D341Med (cell line): ENCODE results near the gene SLC25A42.
"Not testable (repeated sequence)": the region's sequence is repeated elsewhere in the genome, so short reads cannot be mapped to it uniquely, and the experiment has no call there.

ENCODE experiments used
- DNase-seq: peaks from one replicate; pipeline ENCODE4 v3.0.0; 2012; ENCODE audit warnings: low spot score

SLC25A42 gene

DNA sequence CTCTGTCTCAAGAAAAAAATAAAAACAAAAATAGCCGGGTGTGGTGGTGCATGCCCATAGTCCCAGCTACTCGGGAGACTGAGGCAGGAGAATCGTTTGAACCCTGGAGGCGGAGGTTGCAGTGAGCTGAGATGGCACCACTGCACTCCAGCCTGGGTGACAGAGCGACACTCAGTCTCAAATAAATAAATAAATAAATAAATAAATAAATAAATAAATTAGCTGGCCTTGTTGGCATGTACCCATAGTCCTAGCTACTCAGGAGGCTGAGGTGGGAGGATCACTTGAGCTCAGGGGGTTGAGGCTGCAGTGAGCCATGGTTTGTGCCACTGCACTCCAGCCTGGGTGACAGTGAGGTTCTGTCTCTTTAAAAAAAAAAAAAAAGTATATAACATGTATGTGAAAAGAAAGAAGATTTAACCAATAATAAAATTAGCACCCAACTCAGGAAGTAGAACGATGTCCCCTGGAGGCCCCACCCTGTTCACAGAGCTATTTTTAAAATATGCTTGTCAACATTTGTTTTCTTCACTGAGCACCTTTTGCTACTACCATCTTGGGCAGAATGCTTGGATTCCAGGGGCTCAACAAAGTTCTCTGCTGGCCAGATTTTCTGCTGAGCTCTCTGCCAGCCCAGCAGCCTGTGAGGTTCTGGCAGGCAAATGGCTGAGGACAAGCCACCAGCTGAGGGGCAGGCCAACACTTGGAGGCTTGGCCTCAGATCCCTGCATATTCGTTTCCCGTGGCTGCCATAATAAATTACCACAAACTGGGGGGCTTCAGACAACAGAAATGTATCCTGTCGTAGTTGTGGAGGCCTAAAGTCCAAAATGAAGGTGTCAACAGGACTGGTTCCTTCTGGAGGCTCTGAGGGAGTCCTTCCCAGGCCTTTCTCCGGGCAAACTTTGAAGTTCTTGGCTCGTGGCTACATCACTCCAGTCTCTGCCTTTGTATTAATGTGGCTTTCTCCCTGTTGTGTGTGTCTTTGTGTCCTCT lies 5.2 kb downstream of the SLC25A42 start:
- no peak for DNase-seq

DNA sequence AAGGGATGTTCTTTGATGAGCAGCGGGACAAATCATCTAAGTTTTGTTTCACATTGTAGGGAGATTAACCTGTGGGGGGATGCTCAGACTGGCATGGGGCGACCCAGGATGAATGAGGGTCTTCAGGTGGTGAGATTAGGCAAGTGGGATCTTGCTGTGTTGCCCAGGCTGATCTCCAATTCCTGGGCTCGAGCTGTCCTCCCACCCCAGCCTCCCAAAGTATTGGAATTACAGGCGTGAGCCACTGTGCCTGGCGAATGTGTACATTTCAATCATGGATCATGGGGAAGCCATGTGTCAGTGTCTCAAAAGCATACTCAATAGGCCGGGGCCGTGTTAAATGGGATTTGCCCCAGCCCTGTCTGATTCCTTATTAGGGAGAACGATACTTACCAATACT lies 8.1 kb downstream of the SLC25A42 start:
- no peak for DNase-seq

DNA sequence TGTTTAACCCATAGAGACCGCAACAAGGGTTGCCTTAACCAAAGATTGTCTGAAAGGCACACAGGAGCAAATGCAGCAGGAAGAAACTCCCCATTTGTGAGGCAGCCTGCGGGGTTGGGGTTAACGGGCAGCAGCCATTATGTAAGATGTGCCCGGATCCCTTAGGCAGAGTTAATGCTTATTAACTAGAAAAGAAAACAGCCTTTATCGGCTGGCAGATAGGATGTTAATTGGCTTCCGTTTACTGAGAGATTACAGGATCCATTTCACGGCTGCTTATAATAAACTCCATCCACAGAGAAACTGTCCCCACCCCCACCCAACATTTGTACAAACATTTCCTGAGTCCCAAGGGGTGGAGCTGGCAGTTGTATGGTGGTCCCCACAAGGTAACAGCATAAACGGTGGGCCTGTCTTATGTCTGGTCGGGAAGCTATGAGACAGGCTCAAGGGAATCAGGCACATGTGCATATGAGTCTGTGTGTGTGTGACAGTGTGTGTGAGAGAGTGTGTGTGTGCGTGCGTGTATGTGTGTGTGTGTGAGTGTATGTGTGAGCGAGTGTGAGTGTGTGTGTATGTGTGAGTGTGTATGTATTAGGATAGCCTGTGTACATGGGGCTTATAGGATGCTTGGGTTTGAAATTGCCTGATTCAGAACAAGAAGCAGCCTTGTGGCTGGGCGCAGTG lies 10.5 kb downstream of the SLC25A42 start:
- DNase-seq: no peak

- DNase-seq: no peak
Observed at GRCh38 chr19:19075126-19075525, 11.3 kb downstream of the SLC25A42 start.

DNA sequence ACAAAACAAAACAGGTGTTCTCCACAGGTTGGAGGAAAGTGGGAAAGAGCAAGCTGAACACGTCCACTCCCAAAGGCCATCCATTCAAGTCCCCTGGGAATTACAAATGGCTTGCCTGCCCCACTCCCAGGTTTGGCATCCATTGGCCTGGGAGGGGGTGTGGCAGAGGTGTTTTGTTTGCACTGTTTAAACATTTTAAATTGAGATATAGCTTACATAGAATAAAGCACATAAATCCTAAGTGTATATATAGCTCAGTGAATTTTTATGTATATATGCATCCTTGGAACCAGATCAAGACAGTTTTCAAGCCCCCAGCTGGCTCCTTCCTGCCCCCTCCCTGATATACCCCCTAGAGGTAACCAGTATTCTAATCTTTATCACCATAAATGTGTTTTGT lies 12.7 kb downstream of the SLC25A42 start:
- no peak for DNase-seq

GRCh38 chr19:19077103-19077502 lies 13.3 kb downstream of the SLC25A42 start:
- DNase-seq: no peak

DNA sequence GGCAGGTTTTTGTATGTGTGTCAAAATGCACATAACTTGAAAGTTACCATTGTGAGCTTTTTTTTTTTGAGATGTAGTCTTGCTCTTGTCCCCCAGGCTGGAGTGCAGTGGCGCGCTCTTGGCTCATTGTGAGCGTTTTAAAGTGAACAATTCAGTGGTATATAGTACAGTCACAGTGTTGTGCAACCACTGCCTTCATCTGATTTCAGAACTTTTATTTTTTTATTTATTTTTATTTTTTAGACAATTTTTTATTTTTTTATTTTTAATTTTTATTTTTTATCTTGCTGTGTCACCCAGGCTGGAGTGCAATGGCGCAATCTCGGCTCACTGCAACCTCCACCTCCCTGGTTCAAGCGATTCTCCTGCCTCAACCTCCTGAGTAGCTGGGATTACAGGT lies 15.0 kb downstream of the SLC25A42 start:
- DNase-seq: no peak

DNA sequence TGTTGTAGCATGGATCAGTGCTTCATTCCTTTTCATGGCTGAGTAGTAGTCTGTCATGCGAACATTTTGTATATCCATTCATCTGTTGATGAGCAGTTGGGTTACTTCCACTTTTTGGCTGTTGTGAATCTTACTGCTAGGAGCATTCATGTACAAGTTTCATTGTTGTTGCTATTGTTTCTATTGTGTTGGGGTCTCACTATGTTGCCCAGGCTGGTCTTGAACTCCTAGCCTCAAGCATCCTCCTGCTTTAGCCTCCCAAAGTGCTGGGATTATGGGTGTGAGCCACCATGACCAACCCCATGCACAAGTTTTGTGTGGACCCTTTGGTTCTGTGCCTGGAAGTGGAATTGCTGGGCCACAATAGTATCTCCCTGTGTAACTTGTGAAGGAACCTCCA lies 15.8 kb downstream of the SLC25A42 start:
- DNase-seq: no peak

DNA sequence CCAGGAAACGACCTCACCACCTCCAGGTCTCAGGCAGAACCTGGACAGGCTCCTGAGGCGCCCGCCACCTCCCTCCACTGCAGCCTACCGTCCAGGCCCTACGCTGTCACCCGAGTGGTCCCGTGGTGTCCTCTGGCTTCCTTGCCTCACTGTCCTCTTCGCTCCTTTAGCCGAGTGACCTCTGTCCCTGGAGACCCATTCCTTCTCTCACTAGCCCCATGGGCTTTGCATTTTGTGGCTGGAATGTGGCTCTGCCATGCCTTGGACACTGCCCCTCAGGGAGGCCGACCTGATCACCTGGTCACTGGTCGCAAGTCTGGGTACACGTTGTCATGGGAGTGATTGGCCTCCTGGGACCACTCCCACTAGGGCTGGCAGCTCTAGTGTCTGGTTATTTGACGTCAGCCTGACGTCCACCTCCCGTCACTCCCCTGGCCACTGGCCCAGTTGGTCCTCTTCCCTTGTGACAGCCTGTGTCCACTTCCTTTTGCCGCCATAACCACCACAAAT lies 17.9 kb downstream of the SLC25A42 start:
- DNase-seq: no peak

DNA sequence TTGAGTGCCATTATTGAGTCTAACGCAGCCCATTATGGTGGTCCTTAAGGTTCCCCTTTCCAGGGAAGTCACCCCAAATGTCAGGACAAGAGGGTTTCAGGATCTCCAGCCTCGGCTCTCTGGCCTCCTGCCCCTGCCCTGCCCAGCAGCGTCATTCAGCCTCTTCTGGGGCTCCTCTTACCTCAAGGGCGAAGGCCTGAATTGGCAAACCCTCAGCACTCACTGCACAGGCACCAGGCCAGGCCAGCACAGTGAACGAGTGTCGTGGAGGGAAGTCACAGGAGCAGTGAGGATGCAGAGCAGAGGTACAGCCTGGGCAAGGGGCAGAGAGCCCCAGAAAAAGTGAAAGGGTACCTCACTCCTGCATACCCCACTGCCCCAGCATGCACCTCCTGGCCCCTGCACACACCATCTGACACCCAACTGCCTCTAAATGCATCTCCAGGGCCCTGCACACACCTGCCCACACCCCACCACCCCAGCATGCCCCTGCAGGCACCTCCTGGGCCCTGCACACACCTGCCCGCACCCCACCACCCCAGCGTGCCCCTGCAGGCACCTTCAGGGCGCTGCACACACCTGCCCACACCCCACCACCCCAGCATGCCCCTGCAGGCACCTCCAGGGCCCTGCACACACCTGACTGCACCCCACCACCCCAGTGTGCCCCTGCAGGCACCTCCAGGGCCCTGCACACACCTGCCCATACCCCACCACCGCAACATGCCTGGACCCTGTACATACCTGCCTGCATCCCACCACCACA lies 19.8 kb downstream of the SLC25A42 start:
- no peak for DNase-seq

DNA sequence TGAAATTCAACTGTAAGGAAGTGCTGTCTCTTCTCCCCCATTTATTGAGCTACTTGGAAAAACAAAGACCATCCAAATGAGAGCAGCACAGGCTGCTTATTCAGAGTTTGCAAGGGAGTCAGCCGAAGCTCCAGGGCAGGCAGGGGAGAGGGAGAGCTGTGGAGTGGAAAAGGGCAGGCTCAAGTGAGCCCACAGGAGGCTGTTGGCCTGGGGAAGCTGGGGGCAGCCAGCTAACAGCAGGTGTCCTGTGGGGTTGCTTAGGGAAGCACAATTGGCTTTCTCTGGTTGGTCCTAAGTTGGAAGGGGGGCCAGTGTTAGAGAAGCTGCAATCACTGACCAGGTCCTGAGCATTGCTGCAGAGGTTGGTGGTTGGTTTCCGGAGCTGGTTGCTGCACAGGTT lies 23.9 kb downstream of the SLC25A42 start:
- no peak for DNase-seq

- no peak for DNase-seq
Observed at GRCh38 chr19:19094513-19094912, 30.7 kb downstream of the SLC25A42 start.

- DNase-seq: no peak
Observed at GRCh38 chr19:19095691-19096090, 31.9 kb downstream of the SLC25A42 start.

GRCh38 chr19:19096641-19097627 lies 33.1 kb downstream of the SLC25A42 start:
- no peak for DNase-seq

- DNase-seq: no peak
Observed at GRCh38 chr19:19098084-19098702, 34.4 kb downstream of the SLC25A42 start.

DNA sequence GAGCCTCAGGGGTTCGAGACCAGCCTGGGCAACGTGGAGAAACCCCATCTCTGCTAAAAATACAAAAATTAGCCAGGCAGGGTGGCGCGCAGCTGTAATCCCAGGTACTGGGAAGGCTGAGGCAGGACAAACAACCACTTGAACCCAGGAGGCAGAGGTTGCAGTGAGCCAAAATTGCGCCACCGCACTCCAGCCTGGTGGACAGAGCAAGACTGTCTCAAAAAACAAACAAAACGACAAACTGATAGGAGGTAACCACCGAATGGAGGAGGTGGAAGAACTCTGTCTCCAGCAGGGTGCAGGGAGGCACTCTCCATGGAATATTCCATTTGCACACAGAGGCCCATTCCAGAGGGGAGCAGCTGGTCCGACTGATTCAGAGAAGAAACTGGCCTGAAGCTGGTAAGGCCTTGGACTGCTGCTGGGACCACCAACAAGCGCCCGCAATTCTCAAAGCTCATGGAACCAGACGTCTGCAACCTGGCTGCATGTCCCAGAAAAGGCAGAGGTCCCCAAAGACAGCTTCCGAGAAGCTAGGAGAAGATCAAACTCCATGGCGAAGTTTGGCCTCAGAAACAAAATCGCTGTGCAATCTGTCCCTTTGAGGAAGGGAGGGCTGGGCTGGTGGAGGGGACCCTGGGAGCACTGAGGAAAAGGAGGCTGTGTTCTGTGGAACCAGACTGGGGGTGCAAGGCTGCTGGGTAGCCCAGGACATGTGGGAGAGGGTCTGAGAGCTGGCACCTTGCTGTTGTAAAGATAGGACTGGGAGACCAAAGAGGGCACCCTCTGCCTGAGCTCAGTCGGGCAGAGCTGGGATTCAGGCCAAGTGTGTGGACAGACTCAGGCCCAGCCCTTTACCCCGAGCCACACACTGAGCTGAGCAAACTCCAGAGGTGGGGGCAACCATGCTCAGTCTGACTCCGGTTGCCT lies 35.2 kb downstream of the SLC25A42 start:
- DNase-seq: no peak

DNA sequence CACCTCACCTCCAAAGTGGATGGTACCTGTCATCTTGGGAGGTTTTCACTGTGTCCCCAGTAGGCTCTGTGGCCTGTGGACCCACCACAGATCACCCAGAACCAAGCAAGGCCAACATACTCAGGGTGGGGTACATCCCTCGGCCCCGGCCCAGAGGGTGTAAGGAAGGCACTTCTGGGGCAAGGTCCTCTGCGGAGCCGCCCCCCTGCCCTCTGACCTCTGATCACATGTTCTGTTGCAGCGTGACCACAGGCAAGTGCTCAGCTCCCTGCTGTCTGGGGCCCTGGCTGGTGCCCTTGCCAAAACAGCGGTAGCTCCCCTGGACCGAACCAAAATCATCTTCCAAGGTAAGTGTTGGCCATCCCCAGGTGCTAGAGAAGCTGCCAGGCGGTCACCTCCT lies 37.7 kb downstream of the SLC25A42 start:
- no peak for DNase-seq

DNA sequence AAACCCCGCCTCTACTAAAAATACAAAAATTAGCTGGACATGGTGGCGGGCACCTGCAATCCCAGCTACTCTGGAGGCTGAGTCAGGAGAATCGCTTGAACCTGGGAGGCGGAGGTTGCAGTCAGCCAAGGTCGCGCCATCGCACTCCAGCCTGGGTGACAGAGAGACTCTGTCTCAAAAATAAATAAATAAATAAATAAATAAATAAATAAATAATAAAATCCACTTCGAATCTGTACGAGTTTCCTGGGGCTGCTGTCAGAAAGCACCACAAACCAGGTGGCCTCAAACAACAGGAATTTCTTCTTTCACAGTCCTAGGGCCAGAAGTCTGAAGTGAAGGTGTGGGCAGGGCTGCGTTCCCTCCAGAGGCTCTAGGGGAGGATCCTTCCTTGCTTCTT lies 38.8 kb downstream of the SLC25A42 start:
- DNase-seq: not testable (repeated sequence)

- no peak for DNase-seq
Observed at GRCh38 chr19:19103167-19103566, 39.4 kb downstream of the SLC25A42 start.
